CD4-positive, alpha-beta T cell (primary cell): ENCODE results near the gene RMND5A. TPM values are rescaled to one million over a fixed set of nuclear protein-coding genes. Genes with fewer than 3 reads are reported as not detected.

Source experiments
- ATAC-seq: fragments of 200-7000 bp; cut with Tn5 transposase; one replicate; pipeline ENCODE4 v1.10.0; 2022; ENCODE audit warnings: mild to moderate bottlenecking; ENCODE audit not compliant: poor library complexity
- CTCF ChIA-PET: fragments of 350-600 bp; sonication (Branson Sonifier 250); formaldehyde crosslinking; loops from one replicate; lab custom pipeline; 2021; ENCODE audit warnings: antibody characterized with exemption, inconsistent platforms; lab: Charles Lee
- POLR2A ChIA-PET: fragments of 350-600 bp; sonication (Branson Sonifier 250); formaldehyde crosslinking; loops from one replicate; lab custom pipeline; 2021; ENCODE audit warnings: antibody characterized with exemption, inconsistent platforms; lab: Charles Lee
- DNase-seq, 14 experiments: peaks; one replicate each; pipeline ENCODE4 v3.0.0-alpha.2; 2013 to 2020; ENCODE audit warnings: mixed read lengths in 2 of 14
- H3K27ac ChIP-seq, 2 donors: one replicate each; pipeline versions ENCODE4 v1.5.1 to v1.7.0; 2013; ENCODE audit warnings: low read length in 2 of 2, low read depth in 1 of 2, mild to moderate bottlenecking in 1 of 2
- H3K27me3 ChIP-seq, 2 experiments: 1 replicate in 1 of 2; 2 replicates in 1 of 2; pipeline versions ENCODE4 v1.6.1 to v1.7.0; 2013; ENCODE audit warnings: low read length in 2 of 2, control low read depth in 1 of 2, mild to moderate bottlenecking in 1 of 2, moderate library complexity in 1 of 2; ENCODE audit not compliant: insufficient read depth in 2 of 2, control insufficient read depth in 1 of 2
- H3K36me3 ChIP-seq: one replicate; pipeline ENCODE4 v1.6.1; 2013; ENCODE audit warnings: low read length, control low read depth; ENCODE audit not compliant: insufficient read depth
- H3K4me1 ChIP-seq: one replicate; pipeline ENCODE4 v1.6.1; 2013; ENCODE audit warnings: low read length, control low read depth; ENCODE audit not compliant: insufficient read depth
- H3K4me3 ChIP-seq: one replicate; pipeline ENCODE4 v1.5.1; 2013; ENCODE audit warnings: mild to moderate bottlenecking, low read length, moderate library complexity
- H3K9me3 ChIP-seq, 2 experiments: 1 replicate in 1 of 2; 2 replicates in 1 of 2; pipeline versions ENCODE4 v1.6.1 to v1.7.0; 2013; ENCODE audit warnings: low read length in 2 of 2, mild to moderate bottlenecking in 2 of 2, control low read depth in 1 of 2, moderate library complexity in 1 of 2; ENCODE audit not compliant: control insufficient read depth in 1 of 2, insufficient read depth in 1 of 2
- H3K27ac Mint-ChIP-seq: one replicate; pipeline ENCODE4 v1.8.0; 2020; ENCODE audit warnings: mixed read lengths
- H3K27me3 Mint-ChIP-seq: one replicate; pipeline ENCODE4 v1.8.0; 2021; ENCODE audit warnings: mixed read lengths
- H3K36me3 Mint-ChIP-seq: one replicate; pipeline ENCODE4 v1.8.0; 2021; ENCODE audit warnings: low read depth, mixed read lengths
- H3K4me1 Mint-ChIP-seq: one replicate; pipeline ENCODE4 v1.8.0; 2021; ENCODE audit warnings: low read depth, mixed read lengths
- H3K4me3 Mint-ChIP-seq: one replicate; pipeline ENCODE4 v1.8.0; 2020; ENCODE audit warnings: mild to moderate bottlenecking, mixed read lengths
- H3K9me3 Mint-ChIP-seq: one replicate; pipeline ENCODE4 v1.8.0; 2020; ENCODE audit warnings: mixed read lengths
- CTCF ChIP-seq: fragments of 200-600 bp; IDR thresholded peaks from one replicate; pipeline ENCODE4 v1.8.0; 2022; ENCODE audit warnings: antibody characterized with exemption, mild to moderate bottlenecking
- intact Hi-C, 2 experiments: fragments of 100-400 bp; cut with DNase I in 1 of 2; cut with micrococcal nuclease in 1 of 2; formaldehyde crosslinking; loops; one replicate each; pipeline versions ENCODE4 v1.15.1 to v1.9.0; 2023 to 2025; cut with DNase I, micrococcal nuclease
- total RNA-seq, 174 experiments: library from RNA in 2 of 174; stranded (reverse) in 2 of 174; gene quantifications; one replicate each; pipeline ENCODE4 v1.2.3 and lab custom pipeline; 2021 to 2026

Gene RMND5A
- total RNA-seq, 2 experiments from 2014 or later = 20.5 to 21.4 TPM

GRCh38 chr2:86703704-86704361 is 16.3 kb upstream of the RMND5A start:
- ATAC-seq (no peak), DNase-seq (no peak)
- Histone ChIP-seq H3K36me3 (no peaks in the 10 kb centered on the region), H3K4me3 (no peak overlapping the region), H3K9me3 (no peaks in the 10 kb centered on the region), H3K4me1 (no peaks in the 10 kb centered on the region), H3K27me3 (no peaks in the 10 kb centered on the region), H3K27ac (no peak overlapping the region)
- H3K27me3 Mint-ChIP-seq = no peaks in the 10 kb centered on the region
- no peaks in the 10 kb centered on the region for H3K36me3 Mint-ChIP-seq
- intact Hi-C loops = no loop called here
- H3K4me1 Mint-ChIP-seq = no peaks in the 10 kb centered on the region
- H3K9me3 Mint-ChIP-seq = no peaks in the 10 kb centered on the region
- no peak overlapping the region for H3K4me3 Mint-ChIP-seq
- no peak overlapping the region for H3K27ac Mint-ChIP-seq
- CTCF ChIA-PET = no interaction called here
- POLR2A ChIA-PET = interaction anchor here (0.6 kb wide), 1 partner anchor 16 kb away, joined by 3 read pairs; no protein-coding TSS in a partner anchor
- no peak for TF ChIP-seq CTCF

- H3K9me3 Mint-ChIP-seq = no peaks in the 10 kb centered on the region
- Histone ChIP-seq H3K4me1 (no peaks in the 10 kb centered on the region), H3K27ac (no peak overlapping the region), H3K36me3 (no peaks in the 10 kb centered on the region), H3K27me3 (no peaks in the 10 kb centered on the region), H3K4me3 (no peak overlapping the region), H3K9me3 (no peaks in the 10 kb centered on the region)
- intact Hi-C loops = no loop called here
- H3K4me1 Mint-ChIP-seq = no peaks in the 10 kb centered on the region
- TF ChIP-seq CTCF = no peak
- no peaks in the 10 kb centered on the region for H3K36me3 Mint-ChIP-seq
- no peak overlapping the region for H3K27ac Mint-ChIP-seq
- H3K4me3 Mint-ChIP-seq = no peak overlapping the region
- DNase-seq = no peak
- H3K27me3 Mint-ChIP-seq = no peaks in the 10 kb centered on the region
- POLR2A ChIA-PET = no interaction called here
- ATAC-seq = no peak
- CTCF ChIA-PET = no interaction called here
These were observed 15.6 kb upstream of the RMND5A start for GRCh38 chr2:86704459-86704971.

GRCh38 chr2:86706220-86706619 is 13.9 kb upstream of the RMND5A start:
- no peaks in the 10 kb centered on the region for H3K36me3 Mint-ChIP-seq
- Histone ChIP-seq H3K36me3 (no peaks in the 10 kb centered on the region), H3K4me1 (no peaks in the 10 kb centered on the region), H3K27me3 (no peaks in the 10 kb centered on the region), H3K27ac (no peak overlapping the region), H3K9me3 (no peaks in the 10 kb centered on the region), H3K4me3 (no peak overlapping the region)
- DNase-seq = no peak
- no peak for TF ChIP-seq CTCF
- H3K9me3 Mint-ChIP-seq = no peaks in the 10 kb centered on the region
- no peaks in the 10 kb centered on the region for H3K4me1 Mint-ChIP-seq
- H3K27me3 Mint-ChIP-seq = no peaks in the 10 kb centered on the region
- ChIA-PET POLR2A (no interaction called here), CTCF (no interaction called here)
- H3K4me3 Mint-ChIP-seq = no peak overlapping the region
- intact Hi-C loops = no loop called here
- no peak for ATAC-seq
- no peak overlapping the region for H3K27ac Mint-ChIP-seq
